GM21447 (cell line): ENCODE data around the gene RFNG.

Experiments used
- ATAC-seq: cut with Tn5 transposase; IDR thresholded peaks from one replicate; pipeline ENCODE4 v1.9.1; 2021; ENCODE audit not compliant: unreplicated experiment

RFNG gene

DNA sequence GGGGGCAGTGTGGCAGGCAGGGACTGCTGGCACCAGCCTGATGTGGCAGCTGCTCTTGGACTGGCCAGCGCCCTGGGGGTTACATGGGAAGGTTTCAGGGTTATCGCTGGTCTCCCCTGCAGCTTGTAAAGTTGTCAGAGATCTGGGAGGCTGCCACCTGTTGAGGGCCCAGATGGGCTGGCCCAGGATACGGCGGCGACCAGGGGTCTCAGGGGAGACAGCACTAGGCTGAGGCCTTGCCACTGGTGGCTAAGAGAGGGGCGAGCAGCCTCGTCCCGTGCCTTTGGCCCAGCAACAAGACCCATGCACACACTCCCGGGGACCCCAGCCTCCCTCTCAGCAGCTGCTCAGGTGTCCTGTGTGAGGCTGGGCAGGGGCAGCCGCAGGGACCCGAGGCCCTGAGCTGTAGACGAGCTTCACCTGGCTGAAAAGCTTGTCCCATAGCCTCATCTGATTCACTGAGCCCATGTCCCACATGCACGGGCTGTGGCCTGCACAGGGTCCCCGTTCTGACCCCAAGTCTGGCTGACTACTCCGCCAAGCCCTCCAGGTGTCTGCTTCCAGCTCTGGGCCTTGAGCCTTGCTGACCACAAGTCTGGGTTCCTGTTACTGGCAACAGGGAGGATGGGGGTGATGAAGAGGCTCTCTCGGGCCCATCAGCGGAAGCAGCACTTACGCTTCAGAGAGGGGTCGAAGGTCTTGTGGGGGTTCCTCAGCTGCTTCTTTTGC, 7.8 kb upstream of the RFNG start:
- ATAC-seq = no peak

DNA sequence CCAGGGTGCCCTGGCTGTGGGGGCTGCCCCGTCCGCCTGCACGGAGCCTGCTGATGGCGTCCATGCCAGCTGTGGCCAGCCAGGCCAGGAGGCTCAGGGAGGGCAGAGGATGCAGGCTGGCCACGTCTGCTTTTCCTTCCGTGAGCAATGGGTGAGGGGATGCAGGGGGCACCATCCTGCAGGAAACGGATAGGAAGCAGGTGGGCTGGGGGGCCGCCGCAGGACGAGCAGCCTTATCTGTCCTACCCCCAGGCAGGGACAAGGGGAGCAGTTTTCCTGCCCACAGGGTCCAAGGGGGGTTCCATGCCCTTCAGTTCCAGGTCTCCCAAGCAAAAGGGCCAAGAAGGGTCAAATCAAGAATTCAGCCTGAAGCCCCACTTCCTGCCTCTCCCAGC, 7.2 kb upstream of the RFNG start:
- ATAC-seq = no peak

DNA sequence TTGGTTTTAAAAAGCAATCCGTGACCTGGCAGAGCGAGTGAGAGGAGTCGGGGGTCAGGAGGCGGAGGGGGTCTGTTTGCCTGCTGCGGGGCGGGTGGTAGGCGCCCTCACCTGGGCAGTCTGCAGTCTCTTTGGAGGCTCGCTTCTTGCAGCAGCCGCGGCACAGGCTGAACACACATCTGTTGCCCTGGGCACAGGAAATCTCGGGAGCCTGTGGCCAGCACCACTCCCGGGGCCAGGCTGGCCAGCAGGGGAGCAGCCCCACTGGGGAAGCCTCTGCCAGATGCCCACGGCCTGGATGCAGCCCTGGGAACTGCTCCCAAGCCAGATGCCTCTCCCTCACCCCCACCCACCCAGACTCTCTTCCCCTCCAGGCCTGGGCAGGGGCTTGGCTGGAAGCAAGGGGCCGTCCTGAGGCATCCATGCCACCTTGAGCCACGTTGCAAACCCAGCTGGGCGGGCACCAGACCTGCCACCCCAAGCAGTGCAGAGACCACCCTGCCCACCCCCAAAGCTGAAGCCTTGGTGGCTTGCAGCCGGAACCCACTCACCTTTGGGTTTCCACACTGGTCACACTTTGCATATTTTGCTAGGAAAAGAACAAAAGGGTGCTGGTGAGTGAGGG, 6.7 kb upstream of the RFNG start:
- ATAC-seq = no peak

- no peak for ATAC-seq
Measured at GRCh38 chr17:82056729-82057621, 5.4 kb upstream of the RFNG start.

DNA sequence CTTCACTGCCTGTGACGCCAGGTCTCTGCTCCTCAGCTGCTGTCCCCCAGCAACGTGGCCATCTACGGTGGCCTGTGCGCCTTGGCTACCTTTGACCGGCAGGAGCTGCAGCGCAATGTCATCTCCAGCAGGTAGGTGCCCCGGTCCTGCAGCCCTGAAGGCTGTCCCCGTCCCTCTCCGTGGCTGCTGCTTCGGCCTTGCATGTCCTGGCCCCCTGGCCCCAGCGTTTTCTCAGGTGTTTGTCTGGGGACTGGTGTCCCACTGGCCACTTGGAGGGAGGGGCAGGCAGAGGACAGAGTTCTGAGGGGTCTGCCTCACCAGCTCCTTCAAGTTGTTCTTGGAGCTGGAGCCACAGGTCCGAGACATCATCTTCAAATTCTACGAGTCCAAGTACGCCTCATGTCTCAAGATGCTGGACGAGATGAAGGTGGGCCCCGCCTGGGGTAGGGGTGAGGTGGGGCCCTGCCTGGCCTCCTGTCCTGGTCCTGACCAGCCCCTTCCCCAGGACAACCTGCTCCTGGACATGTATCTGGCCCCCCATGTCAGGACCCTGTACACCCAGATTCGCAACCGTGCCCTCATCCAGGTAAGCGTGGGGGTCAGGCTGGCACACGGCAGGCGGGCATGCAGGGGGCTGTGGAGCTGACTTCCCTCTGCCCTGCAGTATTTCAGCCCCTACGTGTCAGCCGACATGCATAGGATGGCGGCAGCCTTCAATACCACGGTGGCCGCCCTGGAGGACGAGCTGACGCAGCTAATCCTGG, 4.5 kb upstream of the RFNG start:
- no peak for ATAC-seq

GRCh38 chr17:82055023-82055964, 3.7 kb upstream of the RFNG start:
- ATAC-seq = no peak

- ATAC-seq = no peak
Measured at GRCh38 chr17:82054351-82055022, 2.9 kb upstream of the RFNG start.

- ATAC-seq = no peak
Measured at GRCh38 chr17:82053556-82054263, 2.1 kb upstream of the RFNG start.

DNA sequence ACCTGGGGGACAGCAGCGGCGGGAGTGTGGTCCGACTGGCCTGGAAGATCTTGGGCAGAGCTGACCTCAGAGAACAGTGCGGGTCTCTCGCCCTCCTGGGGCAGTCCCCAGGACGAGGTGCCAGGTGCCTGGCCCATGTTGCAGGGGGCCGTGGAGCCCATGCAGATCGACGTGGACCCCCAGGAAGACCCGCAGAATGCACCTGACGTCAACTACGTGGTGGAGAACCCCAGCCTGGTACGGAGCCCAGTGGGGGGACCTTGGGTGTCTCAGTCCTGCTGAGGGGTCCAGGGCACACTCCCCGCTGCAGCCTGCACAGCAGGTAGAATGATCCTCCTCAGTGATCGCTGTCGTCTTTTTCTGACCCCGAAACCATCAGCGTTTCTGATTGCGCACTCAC, 1.5 kb upstream of the RFNG start:
- ATAC-seq = no peak

GRCh38 chr17:82052638-82053059, 1.0 kb upstream of the RFNG start:
- ATAC-seq = no peak

DNA sequence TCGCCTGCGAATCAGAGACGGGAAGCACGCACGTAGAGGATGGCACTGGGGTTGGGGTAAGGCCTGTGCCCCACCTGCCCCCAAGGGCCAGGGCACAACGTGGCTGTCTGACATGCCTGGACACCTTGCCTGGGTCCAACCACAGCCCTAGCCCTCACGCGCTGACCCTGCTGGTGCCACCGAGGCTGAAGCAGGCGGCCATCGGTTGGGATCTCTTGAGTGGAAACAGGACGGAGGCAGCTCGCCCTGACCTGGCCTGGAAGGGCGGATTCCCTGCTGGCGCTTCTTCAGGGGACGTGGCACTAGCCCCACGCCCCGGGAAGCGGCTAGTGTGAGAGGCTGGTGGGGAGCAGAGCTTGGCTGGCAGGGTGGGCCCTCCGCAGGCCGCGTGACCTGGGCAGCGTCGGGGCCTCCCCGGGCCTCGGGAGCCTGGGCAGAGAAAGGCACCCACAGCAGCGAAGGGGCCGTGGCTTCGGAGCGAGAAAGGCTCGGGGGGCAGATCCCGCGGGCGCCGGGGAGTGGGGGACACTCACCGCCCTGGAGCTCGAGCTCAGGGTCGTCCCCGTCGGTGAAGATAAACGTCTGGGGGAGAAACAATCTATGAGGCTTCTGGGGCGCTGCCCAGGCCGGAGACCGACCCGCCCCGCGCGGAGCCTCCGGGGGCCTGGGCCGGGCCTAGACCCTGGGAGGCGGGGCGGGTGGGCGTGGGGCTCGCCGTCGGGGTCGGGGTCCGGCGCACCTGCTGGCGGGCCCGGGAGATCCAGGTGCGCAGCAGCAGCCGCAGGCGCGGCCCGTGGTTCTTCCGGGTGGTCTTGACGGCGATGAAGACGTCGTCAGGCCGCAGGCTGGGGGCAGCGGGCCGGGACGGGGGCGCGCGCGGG, 610 bp downstream of the RFNG start:
- no peak for ATAC-seq

DNA sequence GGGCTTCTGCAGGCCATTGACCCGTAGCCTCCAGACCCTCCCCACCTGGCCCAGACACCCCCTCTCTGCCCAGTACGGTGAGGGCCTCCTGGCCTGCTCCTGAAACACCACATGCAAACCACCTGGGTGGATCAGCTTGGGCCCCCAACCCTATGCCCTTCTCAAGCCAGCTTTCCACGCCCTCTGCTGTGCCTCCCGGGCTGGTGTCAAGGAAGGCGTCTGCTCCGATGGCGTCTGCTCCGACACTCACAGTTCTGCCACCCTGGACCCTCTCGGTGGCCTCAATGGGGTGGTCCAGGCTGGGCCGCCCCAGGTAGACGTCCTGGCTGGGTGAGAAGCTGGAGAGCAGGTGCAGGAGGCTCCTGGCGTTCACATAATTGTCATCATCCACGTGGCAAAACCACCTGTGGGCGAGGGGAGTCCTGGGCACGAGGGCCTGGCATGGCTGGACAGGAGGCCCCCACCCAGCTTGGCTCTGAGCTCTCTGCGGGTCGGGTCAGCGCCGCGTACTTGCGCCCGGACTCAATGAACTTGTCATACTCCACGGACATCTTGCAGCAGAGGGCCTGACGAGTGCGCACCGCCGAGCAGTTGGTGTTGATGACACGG, 1.4 kb downstream of the RFNG start:
- ATAC-seq = no peak

DNA sequence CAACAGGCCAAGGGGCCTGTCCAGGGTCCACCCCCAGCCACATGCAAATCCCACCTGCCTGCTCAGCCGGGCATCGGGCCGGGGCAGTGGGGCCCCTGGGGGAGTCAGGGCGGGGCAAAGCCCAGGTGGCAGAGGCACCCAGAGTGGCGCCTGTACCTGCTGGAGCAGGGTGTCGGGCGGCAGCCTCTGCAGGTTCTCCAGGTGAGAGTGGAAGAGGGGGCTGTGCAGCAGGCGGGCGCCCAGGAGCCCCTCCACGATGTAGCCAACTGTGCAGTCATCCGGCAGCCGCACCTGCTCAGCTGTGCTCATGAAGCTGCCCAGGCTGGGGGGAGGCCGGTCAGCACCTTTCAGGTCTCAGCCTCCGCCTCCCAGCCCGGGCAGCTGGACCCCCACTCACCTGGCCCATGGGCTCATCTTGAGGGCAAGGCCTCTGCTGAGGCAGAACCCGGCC, 2.1 kb downstream of the RFNG start:
- no peak for ATAC-seq

GRCh38 chr17:82049106-82049505, 2.5 kb downstream of the RFNG start:
- ATAC-seq = no peak

GRCh38 chr17:82048571-82048971, 3.0 kb downstream of the RFNG start:
- ATAC-seq = no peak

DNA sequence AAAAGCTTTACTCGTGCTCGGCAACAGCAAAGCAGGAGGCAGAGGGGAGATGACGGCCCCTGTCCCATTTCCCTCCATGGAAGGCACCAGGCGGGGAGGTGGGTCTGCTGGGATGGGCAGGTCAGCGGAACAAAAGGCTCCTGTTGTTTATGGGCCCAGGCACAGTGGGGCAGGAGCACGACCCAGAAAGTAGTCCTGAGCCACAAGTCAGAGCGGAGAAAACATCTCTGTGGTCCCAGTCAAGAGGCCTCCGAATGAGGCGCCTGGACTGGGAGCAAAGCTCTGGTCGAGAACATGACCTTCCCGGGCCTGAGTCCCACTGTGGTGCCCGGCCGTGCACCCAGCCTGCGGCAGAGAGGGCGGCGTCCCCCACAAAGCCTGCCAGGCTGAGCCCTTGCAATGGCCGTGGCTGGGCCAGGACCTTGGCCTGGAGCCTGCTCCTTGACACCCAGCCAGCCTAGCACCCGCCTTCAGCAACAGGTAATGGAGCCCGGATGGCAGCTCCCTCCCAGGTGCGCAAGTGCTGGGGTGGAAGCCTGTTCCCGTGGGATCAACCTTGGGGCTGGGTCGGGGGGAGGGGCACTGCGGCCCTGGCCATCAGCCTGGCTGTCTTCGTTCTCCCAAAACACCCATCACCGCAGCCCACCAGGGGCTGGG, 3.6 kb downstream of the RFNG start:
- ATAC-seq = no peak

- ATAC-seq = no peak
Measured at GRCh38 chr17:82047379-82047778, 4.2 kb downstream of the RFNG start.
